GM23248 (cell line): ENCODE data around the gene C9orf72.

ENCODE experiments used
- EZH2 ChIP-seq: fragments of 200-600 bp; sonication (generic); IDR thresholded peaks from 2 replicates; pipeline ENCODE4 v1.6.1; 2018; ENCODE audit warnings: antibody characterized with exemption, mild to moderate bottlenecking; ENCODE audit not compliant: insufficient read depth, poor library complexity, severe bottlenecking
- EZH2phosphoT487 ChIP-seq: fragments of 200-600 bp; sonication (generic); IDR thresholded peaks from 2 replicates; pipeline ENCODE4 v1.6.1; 2018; ENCODE audit warnings: antibody characterized with exemption, moderate library complexity, mild to moderate bottlenecking, low read depth; ENCODE audit not compliant: insufficient read depth

GRCh38 chr9:27619743-27620142 is 46.5 kb upstream of the C9orf72 start:
- TF ChIP-seq EZH2phosphoT487 (no peak), EZH2 (no peak)
